Suppressor macrophage treated with lipopolysaccharide for 1 hour (primary cell): ENCODE results near the gene ELP4.
A peak's percentile ranks its signal among the peaks of the same experiment; 100 is the strongest.

Source experiments
- DNase-seq, 3 donors: peaks; one replicate each; pipeline ENCODE4 v3.0.0-alpha.2; 2020 to 2022

ELP4 gene

GRCh38 chr11:31814176-31814868 lies 304.8 kb downstream of the ELP4 start:
- DNase-seq, result no peak

GRCh38 chr11:31815711-31816467 lies 306.3 kb downstream of the ELP4 start:
- DNase-seq, result peak; percentile 32 to 65 (median 42)

- DNase-seq, result no peak
Observed at GRCh38 chr11:31816468-31817053, 307.0 kb downstream of the ELP4 start.

- no peak for DNase-seq
Observed at GRCh38 chr11:31817054-31817620, 307.6 kb downstream of the ELP4 start.

- peak in 1 of 3 donors; percentile 32 for DNase-seq
Observed at GRCh38 chr11:31817621-31818424, 308.3 kb downstream of the ELP4 start.

- DNase-seq, result no peak
Observed at GRCh38 chr11:31818425-31818755, 308.8 kb downstream of the ELP4 start.

- DNase-seq, result no peak
Observed at GRCh38 chr11:31818874-31819331, 309.3 kb downstream of the ELP4 start.

- DNase-seq, result no peak
Observed at GRCh38 chr11:31819621-31820437, 310.3 kb downstream of the ELP4 start.

- peak in 2 of 3 donors; percentile 44 to 66 for DNase-seq
Observed at GRCh38 chr11:31820438-31820818, 310.9 kb downstream of the ELP4 start.

GRCh38 chr11:31821235-31821764 lies 311.7 kb downstream of the ELP4 start:
- DNase-seq, result no peak

GRCh38 chr11:31821766-31822165 lies 312.2 kb downstream of the ELP4 start:
- no peak for DNase-seq

GRCh38 chr11:31822175-31822926 lies 312.8 kb downstream of the ELP4 start:
- no peak for DNase-seq

- DNase-seq, result no peak
Observed at GRCh38 chr11:31822927-31823643, 313.5 kb downstream of the ELP4 start.

- no peak for DNase-seq
Observed at GRCh38 chr11:31823644-31824331, 314.2 kb downstream of the ELP4 start.

GRCh38 chr11:31824332-31824878 lies 314.8 kb downstream of the ELP4 start:
- DNase-seq, result no peak

- DNase-seq, result no peak
Observed at GRCh38 chr11:31824879-31825837, 315.6 kb downstream of the ELP4 start.

- DNase-seq, result no peak
Observed at GRCh38 chr11:31825838-31826484, 316.4 kb downstream of the ELP4 start.
